ENCODE data around the gene CLEC20A.

GRCh38 chr1:178491721-178492120 lies 5.0 kb downstream of the CLEC20A start:
- TF ChIP-seq, protein P1, sequence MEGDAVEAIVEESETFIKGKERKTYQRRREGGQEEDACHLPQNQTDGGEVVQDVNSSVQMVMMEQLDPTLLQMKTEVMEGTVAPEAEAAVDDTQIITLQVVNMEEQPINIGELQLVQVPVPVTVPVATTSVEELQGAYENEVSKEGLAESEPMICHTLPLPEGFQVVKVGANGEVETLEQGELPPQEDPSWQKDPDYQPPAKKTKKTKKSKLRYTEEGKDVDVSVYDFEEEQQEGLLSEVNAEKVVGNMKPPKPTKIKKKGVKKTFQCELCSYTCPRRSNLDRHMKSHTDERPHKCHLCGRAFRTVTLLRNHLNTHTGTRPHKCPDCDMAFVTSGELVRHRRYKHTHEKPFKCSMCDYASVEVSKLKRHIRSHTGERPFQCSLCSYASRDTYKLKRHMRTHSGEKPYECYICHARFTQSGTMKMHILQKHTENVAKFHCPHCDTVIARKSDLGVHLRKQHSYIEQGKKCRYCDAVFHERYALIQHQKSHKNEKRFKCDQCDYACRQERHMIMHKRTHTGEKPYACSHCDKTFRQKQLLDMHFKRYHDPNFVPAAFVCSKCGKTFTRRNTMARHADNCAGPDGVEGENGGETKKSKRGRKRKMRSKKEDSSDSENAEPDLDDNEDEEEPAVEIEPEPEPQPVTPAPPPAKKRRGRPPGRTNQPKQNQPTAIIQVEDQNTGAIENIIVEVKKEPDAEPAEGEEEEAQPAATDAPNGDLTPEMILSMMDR (IDR thresholded peaks at IDR 0.05) = no peak
- no peak for TF ChIP-seq POLR2A (IDR thresholded peaks at IDR 0.05)
